Common myeloid progenitor, CD34-positive (primary cell): ENCODE measurements around the gene TBPL2.
A peak's percentile ranks its signal among the peaks of the same experiment; 100 is the strongest.

Source experiments
- CTCF ChIA-PET: fragments of 350-600 bp; sonication (Branson Sonifier 250); formaldehyde crosslinking; loops from one replicate; lab custom pipeline; 2021; ENCODE audit warnings: antibody characterized with exemption; lab: Charles Lee
- POLR2A ChIA-PET: fragments of 350-600 bp; sonication (Branson Sonifier 250); formaldehyde crosslinking; loops from one replicate; lab custom pipeline; 2021; ENCODE audit warnings: antibody characterized with exemption; lab: Charles Lee
- DNase-seq, 3 donors: peaks; one replicate each; pipeline versions ENCODE4 v3.0.0 to v3.0.0-alpha.2; 2013
- H3K27ac ChIP-seq, 2 experiments: 1 replicate in 1 of 2; 2 replicates in 1 of 2; pipeline ENCODE4 v1.7.0; 2013; ENCODE audit warnings: inconsistent platforms in 2 of 2, low read length in 2 of 2, mild to moderate bottlenecking in 2 of 2, low read depth in 1 of 2, moderate library complexity in 1 of 2; ENCODE audit not compliant: severe bottlenecking in 2 of 2, insufficient read depth in 1 of 2, poor library complexity in 1 of 2
- H3K27me3 ChIP-seq, 5 experiments: replicated peaks in 2 of 5; 1 replicate in 3 of 5; 2 replicates in 2 of 5; pipeline versions ENCODE4 v1.6.1 to v1.7.0; 2013; ENCODE audit warnings: low read length in 4 of 5, mild to moderate bottlenecking in 2 of 5, moderate library complexity in 2 of 5, inconsistent platforms in 1 of 5; ENCODE audit not compliant: insufficient read depth in 5 of 5, control insufficient read depth in 4 of 5
- H3K36me3 ChIP-seq, 4 experiments: 1 replicate in 2 of 4; 2 replicates in 2 of 4; pipeline versions ENCODE4 v1.6.1 to v1.7.0; 2013; ENCODE audit warnings: low read length in 3 of 4, control low read depth in 1 of 4, mild to moderate bottlenecking in 1 of 4; ENCODE audit not compliant: control insufficient read depth in 4 of 4, insufficient read depth in 4 of 4
- H3K4me1 ChIP-seq, 4 experiments: 1 replicate in 3 of 4; 2 replicates in 1 of 4; pipeline versions ENCODE4 v1.6.1 to v1.7.1; 2013; ENCODE audit warnings: low read length in 3 of 4, mild to moderate bottlenecking in 3 of 4, control low read depth in 1 of 4, inconsistent platforms in 1 of 4, moderate library complexity in 1 of 4; ENCODE audit not compliant: control insufficient read depth in 4 of 4, insufficient read depth in 4 of 4; ENCODE audit errors: control extremely low read depth in 1 of 4
- H3K4me3 ChIP-seq, 7 experiments: 1 replicate in 4 of 7; 2 replicates in 3 of 7; pipeline versions ENCODE4 v1.5.1 to v1.7.0; 2013; ENCODE audit warnings: mild to moderate bottlenecking in 7 of 7, low read length in 6 of 7, moderate library complexity in 6 of 7, inconsistent platforms in 2 of 7, low read depth in 2 of 7, control low read depth in 1 of 7; ENCODE audit not compliant: insufficient read depth in 4 of 7, control insufficient read depth in 1 of 7; ENCODE audit errors: extremely low read depth in 1 of 7
- H3K9me3 ChIP-seq, 5 experiments: 1 replicate in 4 of 5; 2 replicates in 1 of 5; pipeline versions ENCODE4 v1.6.1 to v1.7.1; 2013; ENCODE audit warnings: low read length in 4 of 5, mild to moderate bottlenecking in 2 of 5, inconsistent platforms in 1 of 5, low read depth in 1 of 5, moderate library complexity in 1 of 5; ENCODE audit not compliant: control insufficient read depth in 4 of 5, insufficient read depth in 2 of 5; ENCODE audit errors: control extremely low read depth in 1 of 5
- WGBS: methylation state at CpG from one replicate; pipeline ENCODE4 v1.1.5; 2013; ENCODE audit not compliant: insufficient coverage; 5-methylcytosine and 5-hydroxymethylcytosine counted together

TBPL2 gene

GRCh38 chr14:55399852-55400251 lies 40.6 kb downstream of the TBPL2 start:
- H3K4me3 ChIP-seq, result no peak overlapping the region
- no peaks in the 10 kb centered on the region for H3K4me1 ChIP-seq
- 100% methylated on average over 1 of the region's 2 CpGs for WGBS
- H3K9me3 ChIP-seq, result no peaks in the 10 kb centered on the region
- no peak overlapping the region for H3K27ac ChIP-seq
- no peak for DNase-seq
- no peaks in the 10 kb centered on the region for H3K27me3 ChIP-seq
- peaks cover 0 to 10% (median 4%) of the 10 kb centered on the region in 4 experiments for H3K36me3 ChIP-seq
- ChIA-PET CTCF (no interaction called here), POLR2A (interaction anchor here (1.2 kb wide), 1 partner anchor 25 kb away, joined by 3 read pairs; no protein-coding TSS in a partner anchor)

- no peaks in the 10 kb centered on the region for H3K4me1 ChIP-seq
- H3K27me3 ChIP-seq, result no peaks in the 10 kb centered on the region
- no peaks in the 10 kb centered on the region for H3K9me3 ChIP-seq
- no peak for DNase-seq
- no peak overlapping the region for H3K27ac ChIP-seq
- H3K4me3 ChIP-seq, result no peak overlapping the region
- ChIA-PET POLR2A (no interaction called here), CTCF (no interaction called here)
- peaks cover 0 to 17% (median 6%) of the 10 kb centered on the region in 4 experiments for H3K36me3 ChIP-seq
- no CpG with 5 or more reads among the region's 1 CpG for WGBS
Observed at GRCh38 chr14:55399183-55399582, 41.2 kb downstream of the TBPL2 start.

- no peak overlapping the region for H3K27ac ChIP-seq
- POLR2A ChIA-PET, result no interaction called here
Observed at GRCh38 chr14:55398679-55399078, 41.7 kb downstream of the TBPL2 start.

GRCh38 chr14:55389330-55389729 lies 51.1 kb downstream of the TBPL2 start:
- peaks cover 0 to 49% (median 32%) of the 10 kb centered on the region in 4 experiments for H3K36me3 ChIP-seq
- WGBS, result 100% methylated on average over 1 of the region's 4 CpGs
- CTCF ChIA-PET, result no interaction called here

More at GRCh38 chr14:55398679-55399078, 41.7 kb downstream of the TBPL2 start:
- Histone ChIP-seq H3K9me3 (no peaks in the 10 kb centered on the region), H3K27me3 (no peaks in the 10 kb centered on the region), H3K4me1 (no peaks in the 10 kb centered on the region), H3K4me3 (no peak overlapping the region), H3K36me3 (peaks cover 0 to 17% (median 6%) of the 10 kb centered on the region in 4 experiments)
- CTCF ChIA-PET, result no interaction called here
- DNase-seq, result no peak
- 100% methylated on average over 4 of the region's 5 CpGs for WGBS

DNA sequence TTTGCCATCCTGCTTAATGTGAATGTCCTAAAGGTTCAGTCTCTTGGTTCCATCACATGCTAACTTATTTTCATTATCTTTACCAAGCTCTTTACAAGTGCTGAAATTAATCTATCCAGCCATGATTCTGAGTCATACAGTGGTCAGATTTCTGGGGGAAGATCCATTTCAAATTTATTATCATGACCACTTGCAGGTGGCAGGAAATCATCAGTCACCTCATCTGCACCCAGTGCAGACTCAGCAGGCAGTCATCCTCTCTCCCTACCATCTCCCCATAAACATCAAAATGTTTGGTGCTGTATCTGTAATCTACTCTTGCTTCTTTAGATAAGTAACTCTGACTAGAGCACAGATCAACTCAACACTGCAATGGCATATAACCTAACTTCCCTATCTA lies 52.3 kb downstream of the TBPL2 start:
- Histone ChIP-seq H3K36me3 (peaks cover 0 to 52% (median 34%) of the 10 kb centered on the region in 4 experiments), H3K4me1 (no peaks in the 10 kb centered on the region), H3K27ac (no peak overlapping the region), H3K27me3 (no peaks in the 10 kb centered on the region), H3K4me3 (no peak overlapping the region), H3K9me3 (no peaks in the 10 kb centered on the region)
- DNase-seq, result no peak
- ChIA-PET CTCF (interaction anchor here (0.9 to 1.2 kb wide), 2 partner anchors 11 to 13 kb away, joined by 3 read pairs; no protein-coding TSS in a partner anchor), POLR2A (no interaction called here)

More at GRCh38 chr14:55389330-55389729, 51.1 kb downstream of the TBPL2 start:
- DNase-seq, result no peak
- H3K4me3 ChIP-seq, result no peak overlapping the region
- no peaks in the 10 kb centered on the region for H3K9me3 ChIP-seq
- H3K27ac ChIP-seq, result no peak overlapping the region
- POLR2A ChIA-PET, result no interaction called here
- H3K4me1 ChIP-seq, result no peaks in the 10 kb centered on the region
- H3K27me3 ChIP-seq, result no peaks in the 10 kb centered on the region

- Histone ChIP-seq H3K27me3 (no peaks in the 10 kb centered on the region), H3K9me3 (no peaks in the 10 kb centered on the region), H3K36me3 (peaks cover 0 to 56% (median 36%) of the 10 kb centered on the region in 4 experiments), H3K27ac (no peak overlapping the region), H3K4me3 (no peak overlapping the region), H3K4me1 (peaks cover 0 to 2% (median 0%) of the 10 kb centered on the region in 4 experiments)
- CTCF ChIA-PET, result interaction anchor here (0.9 to 1.2 kb wide), 2 partner anchors 10 to 12 kb away, joined by 3 read pairs; no protein-coding TSS in a partner anchor
- DNase-seq, result no peak
- WGBS, result 100% methylated on average over 4 of the region's 4 CpGs
- POLR2A ChIA-PET, result interaction anchor here (0.6 kb wide), 1 partner anchor 1185 kb away, joined by 4 read pairs; no protein-coding TSS in a partner anchor
Observed at GRCh38 chr14:55387121-55387520, 53.3 kb downstream of the TBPL2 start.

DNA sequence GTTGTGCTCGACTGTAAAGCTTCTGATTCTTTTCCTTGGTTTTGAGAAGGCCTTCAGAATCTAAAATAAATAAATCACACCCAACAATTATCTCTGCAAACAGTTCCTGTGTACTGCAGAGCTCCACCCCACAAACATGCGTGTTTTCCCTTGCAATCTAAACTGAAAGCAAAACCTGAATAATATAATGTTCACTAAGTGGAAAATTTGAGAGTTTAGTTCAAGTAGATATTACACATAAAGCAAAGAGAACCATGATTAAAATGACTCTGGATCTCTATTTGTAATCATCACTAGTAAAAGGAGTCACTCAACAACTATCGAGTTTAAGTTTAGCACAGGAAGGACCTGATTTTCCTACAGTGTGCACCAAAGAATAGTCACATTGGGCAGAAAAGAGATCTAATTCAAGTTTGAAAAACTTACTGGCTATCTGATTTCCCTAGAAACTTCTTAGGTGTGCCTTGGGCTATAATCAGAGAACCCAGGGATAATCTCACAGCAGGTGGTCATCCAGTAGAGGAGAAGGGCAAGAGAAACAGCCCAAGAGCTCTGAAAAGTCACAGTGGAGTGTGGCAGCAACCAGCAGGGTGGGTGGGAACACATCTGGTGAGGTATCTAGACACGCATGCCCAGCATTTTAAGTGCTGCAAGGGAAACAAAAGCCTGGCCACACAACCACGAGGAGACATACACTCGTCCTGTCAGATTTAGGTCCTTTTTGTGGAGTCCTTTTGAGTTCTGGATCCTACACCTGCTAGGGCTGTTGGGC lies 54.2 kb downstream of the TBPL2 start:
- ChIA-PET POLR2A (interaction anchor here (0.6 kb wide), 1 partner anchor 96 kb away, joined by 3 read pairs; no protein-coding TSS in a partner anchor), CTCF (interaction anchor here (1.0 kb wide), 1 partner anchor 28 kb away, joined by 3 read pairs; no protein-coding TSS in a partner anchor)
- Histone ChIP-seq H3K4me1 (peaks cover 0 to 2% (median 0%) of the 10 kb centered on the region in 4 experiments), H3K27me3 (no peaks in the 10 kb centered on the region), H3K36me3 (peaks cover 0 to 65% (median 41%) of the 10 kb centered on the region in 4 experiments), H3K9me3 (no peaks in the 10 kb centered on the region), H3K27ac (peak overlapping the region in 1 of 2 experiments; percentile 33), H3K4me3 (no peak overlapping the region)
- DNase-seq, result peak in 1 of 3 donors; percentile 18
- 93% methylated on average over 4 of the region's 6 CpGs for WGBS
